ENCODE results near the gene CDH26.

DNA sequence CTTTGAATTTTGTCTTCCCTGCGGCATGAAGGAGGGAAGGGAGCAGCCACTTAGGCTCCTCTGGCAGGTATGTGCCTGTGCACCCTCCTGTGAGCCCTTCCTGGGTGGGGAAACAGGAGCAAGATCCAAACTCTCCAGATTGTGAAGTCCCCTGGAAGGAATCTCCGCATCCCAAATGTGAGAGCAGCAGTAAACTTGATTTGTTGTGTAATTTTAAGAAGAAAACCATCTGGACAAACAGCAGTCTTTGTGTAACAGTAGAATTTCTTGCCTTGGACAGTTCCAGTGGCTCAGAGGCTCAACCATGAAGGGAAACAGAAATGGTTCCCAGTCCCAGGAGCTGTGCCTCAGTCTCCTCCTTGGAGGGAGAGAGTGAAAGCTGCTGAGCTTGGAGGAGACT, 39.7 kb downstream of the CDH26 start:
- TF ChIP-seq, protein P1, sequence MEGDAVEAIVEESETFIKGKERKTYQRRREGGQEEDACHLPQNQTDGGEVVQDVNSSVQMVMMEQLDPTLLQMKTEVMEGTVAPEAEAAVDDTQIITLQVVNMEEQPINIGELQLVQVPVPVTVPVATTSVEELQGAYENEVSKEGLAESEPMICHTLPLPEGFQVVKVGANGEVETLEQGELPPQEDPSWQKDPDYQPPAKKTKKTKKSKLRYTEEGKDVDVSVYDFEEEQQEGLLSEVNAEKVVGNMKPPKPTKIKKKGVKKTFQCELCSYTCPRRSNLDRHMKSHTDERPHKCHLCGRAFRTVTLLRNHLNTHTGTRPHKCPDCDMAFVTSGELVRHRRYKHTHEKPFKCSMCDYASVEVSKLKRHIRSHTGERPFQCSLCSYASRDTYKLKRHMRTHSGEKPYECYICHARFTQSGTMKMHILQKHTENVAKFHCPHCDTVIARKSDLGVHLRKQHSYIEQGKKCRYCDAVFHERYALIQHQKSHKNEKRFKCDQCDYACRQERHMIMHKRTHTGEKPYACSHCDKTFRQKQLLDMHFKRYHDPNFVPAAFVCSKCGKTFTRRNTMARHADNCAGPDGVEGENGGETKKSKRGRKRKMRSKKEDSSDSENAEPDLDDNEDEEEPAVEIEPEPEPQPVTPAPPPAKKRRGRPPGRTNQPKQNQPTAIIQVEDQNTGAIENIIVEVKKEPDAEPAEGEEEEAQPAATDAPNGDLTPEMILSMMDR (conservative IDR thresholded peaks at IDR 0.05; ENCODE audit: low read length), result no peak
- no peak for TF ChIP-seq EZH2phosphoT487 (IDR thresholded peaks at IDR 0.05; ENCODE audit: borderline replicate concordance, low read depth, low read length)

Data from OCI-LY7 (cell line).